ENCODE measurements around the gene MAP2K3. TPM values are rescaled to one million over a fixed set of nuclear protein-coding genes. Genes with fewer than 3 reads are reported as not detected.

The MAP2K3 gene
- total RNA-seq, 1 experiment from 2014 or later = 39.7 TPM

GRCh38 chr17:21292867-21293830, 8.6 kb downstream of the MAP2K3 start (continued):
- TF ChIP-seq AR (CRISPR knock-in tag; IDR thresholded peaks at IDR 0.05) (no peak), RORB (CRISPR knock-in tag; IDR thresholded peaks at IDR 0.05) (no peak), NR2C2 (CRISPR knock-in tag; IDR thresholded peaks at IDR 0.05) (no peak)

GRCh38 chr17:21293831-21294210, 9.3 kb downstream of the MAP2K3 start:
- no peak for DNase-seq (ENCODE audit: low spot score)
- Mint-ChIP-seq H3K4me1 (no peaks in the 10 kb centered on the region), H3K4me3 (no peak overlapping the region), H3K27ac (no peak overlapping the region), H3K27me3 (ENCODE audit: low read depth) (peaks cover 8% of the 10 kb centered on the region; the same call in 1 of the 2 replicates), H3K36me3 (peaks cover 40% of the 10 kb centered on the region), H3K9me3 (peaks cover 9% of the 10 kb centered on the region)
- no peak for ATAC-seq
- no peak for TF ChIP-seq CREB1 (CRISPR knock-in tag; IDR thresholded peaks at IDR 0.05)
- ChIA-PET CTCF (no interaction called here), POLR2A (no interaction called here)

- POLR2A ChIA-PET = interaction anchor here (0.5 kb wide), 1 partner anchor 302 kb away, joined by 3 read pairs; no protein-coding TSS in a partner anchor
- peaks cover 46% of the 10 kb centered on the region for H3K36me3 Mint-ChIP-seq
- H3K4me1 Mint-ChIP-seq = no peaks in the 10 kb centered on the region
- no peak for DNase-seq (ENCODE audit: low spot score)
- no peak for TF ChIP-seq ZNF396 (CRISPR knock-in tag; IDR thresholded peaks at IDR 0.05; ENCODE audit: borderline replicate concordance)
- no peak for TF ChIP-seq NR1H2 (CRISPR knock-in tag; IDR thresholded peaks at IDR 0.05)
- no peak for TF ChIP-seq ATF2 (CRISPR knock-in tag; IDR thresholded peaks at IDR 0.05; ENCODE audit: borderline replicate concordance, low read depth)
- no peak for TF ChIP-seq FOXP1 (CRISPR knock-in tag; IDR thresholded peaks at IDR 0.05; ENCODE audit: borderline replicate concordance)
- no peak for TF ChIP-seq IRF1 (CRISPR knock-in tag; IDR thresholded peaks at IDR 0.05)
- no peak overlapping the region for H3K4me3 Mint-ChIP-seq
- no peak for ATAC-seq
- peak overlapping the region; percentile 75; the same call in 1 of the 2 replicates for H3K27ac Mint-ChIP-seq
- peaks cover 8% of the 10 kb centered on the region; the same call in 1 of the 2 replicates for H3K27me3 Mint-ChIP-seq (ENCODE audit: low read depth)
- CTCF ChIA-PET = interaction anchor here (1.0 kb wide), 1 partner anchor 8 kb away, joined by 4 read pairs; no protein-coding TSS in a partner anchor
- peaks cover 9% of the 10 kb centered on the region for H3K9me3 Mint-ChIP-seq
Measured at GRCh38 chr17:21294321-21295035, 10.0 kb downstream of the MAP2K3 start.

GRCh38 chr17:21295036-21295952, 10.8 kb downstream of the MAP2K3 start:
- DNase-seq (ENCODE audit: low spot score) (no peak), ATAC-seq (no peak)
- POLR2A ChIA-PET = no interaction called here
- Mint-ChIP-seq H3K4me3 (no peak overlapping the region), H3K27ac (peak overlapping the region; percentile 75; the same call in 1 of the 2 replicates), H3K9me3 (peaks cover 13% of the 10 kb centered on the region), H3K27me3 (ENCODE audit: low read depth) (peaks cover 8% of the 10 kb centered on the region; the same call in 1 of the 2 replicates), H3K36me3 (peaks cover 53% of the 10 kb centered on the region), H3K4me1 (no peaks in the 10 kb centered on the region)
- CTCF ChIA-PET = interaction anchor here (1.0 to 1.3 kb wide), 2 partner anchors 9 to 216 kb away, joined by 4 read pairs; no protein-coding TSS in a partner anchor
- TF ChIP-seq NFE2L1 (CRISPR knock-in tag; IDR thresholded peaks at IDR 0.05) = no peak
- no peak for TF ChIP-seq E2F1 (CRISPR knock-in tag; IDR thresholded peaks at IDR 0.05)
- no peak for TF ChIP-seq ZNF281 (CRISPR knock-in tag; IDR thresholded peaks at IDR 0.05)
- TF ChIP-seq NR3C1 (CRISPR knock-in tag; conservative IDR thresholded peaks at IDR 0.05; ENCODE audit: low read depth) = no peak

Data from WTC11 (cell line).